MM.1S (cell line): ENCODE data around the gene PCBP4.

ENCODE experiments used
- DNase-seq: peaks from one replicate; pipeline ENCODE4 v3.0.0-alpha.2; 2015
- H2AFZ ChIP-seq: fragments of 300-600 bp; sonication (generic); 2 replicates; pipeline ENCODE4 v1.6.0; 2016; ENCODE audit warnings: antibody characterized with exemption, low read length
- H3F3A ChIP-seq: fragments of 300-600 bp; sonication (generic); 2 replicates; pipeline ENCODE4 v1.6.1; 2016; ENCODE audit warnings: mild to moderate bottlenecking, antibody characterized with exemption, low read length, moderate library complexity, mixed read lengths; ENCODE audit not compliant: insufficient read depth
- H3K27ac ChIP-seq: fragments of 300-600 bp; sonication (generic); 2 replicates; pipeline ENCODE4 v1.5.1; 2016; ENCODE audit warnings: mild to moderate bottlenecking, low read length
- H3K27me3 ChIP-seq: fragments of 300-600 bp; sonication (generic); replicated peaks from 2 replicates; pipeline ENCODE4 v1.6.0; 2016; ENCODE audit warnings: low read length; ENCODE audit not compliant: insufficient read depth
- H3K36me3 ChIP-seq: fragments of 300-600 bp; sonication (generic); replicated peaks from 2 replicates; pipeline ENCODE4 v1.6.1; 2016; ENCODE audit warnings: mild to moderate bottlenecking, low read length, mixed read lengths; ENCODE audit not compliant: insufficient read depth
- H3K4me1 ChIP-seq: fragments of 300-600 bp; sonication (generic); 2 replicates; pipeline ENCODE4 v1.6.1; 2016; ENCODE audit warnings: low read length, mixed read lengths
- H3K4me2 ChIP-seq: fragments of 300-600 bp; sonication (generic); 2 replicates; pipeline ENCODE4 v1.6.0; 2016; ENCODE audit warnings: low read depth, low read length
- H3K4me3 ChIP-seq: fragments of 300-600 bp; sonication (generic); 2 replicates; pipeline ENCODE4 v1.5.1; 2016; ENCODE audit warnings: low read length, mixed read lengths
- H3K79me2 ChIP-seq: fragments of 300-600 bp; sonication (generic); 2 replicates; pipeline ENCODE4 v1.6.1; 2016; ENCODE audit warnings: mixed run types, low read length, mixed read lengths
- H3K9ac ChIP-seq: fragments of 300-600 bp; sonication (generic); 2 replicates; pipeline ENCODE4 v1.6.1; 2016; ENCODE audit warnings: low read length, mixed read lengths
- H3K9me2 ChIP-seq: fragments of 300-600 bp; sonication (generic); replicated peaks from 2 replicates; pipeline ENCODE4 v1.6.1; 2016; ENCODE audit warnings: mild to moderate bottlenecking, low read length, mixed read lengths; ENCODE audit not compliant: insufficient read depth
- H3K9me3 ChIP-seq: fragments of 300-600 bp; sonication (generic); replicated peaks from 2 replicates; pipeline ENCODE4 v1.6.1; 2016; ENCODE audit warnings: mild to moderate bottlenecking, low read length, mixed read lengths; ENCODE audit not compliant: insufficient read depth
- H4K20me1 ChIP-seq: fragments of 300-600 bp; sonication (generic); 2 replicates; pipeline ENCODE4 v1.6.1; 2016; ENCODE audit warnings: mild to moderate bottlenecking, low read length, moderate library complexity, mixed read lengths; ENCODE audit not compliant: insufficient read depth
- CTCF ChIP-seq: fragments of 300-600 bp; sonication (generic); IDR thresholded peaks from 2 replicates; pipeline ENCODE4 v1.5.1; 2016; ENCODE audit warnings: antibody characterized with exemption, low read length, mixed read lengths
- EZH2 ChIP-seq: fragments of 300-600 bp; sonication (generic); optimal IDR thresholded peaks from 2 replicates; pipeline ENCODE3; 2017; ENCODE audit warnings: low read depth, mild to moderate bottlenecking, antibody characterized with exemption, low read length, mixed read lengths
- EZH2phosphoT487 ChIP-seq: fragments of 300-600 bp; sonication (generic); IDR thresholded peaks from 2 replicates; pipeline ENCODE4 v1.6.1; 2018; ENCODE audit warnings: antibody characterized with exemption, low read length

Gene PCBP4

GRCh38 chr3:51982838-51983577 is 15.8 kb upstream of the PCBP4 start, which contains the start of gene ACY1:
ACY1 (plus strand) TSS chr3:51983535; CDS start chr3:51984065, 530 bp downstream.
- Histone ChIP-seq H3K4me3 (peak within 1 kb of the TSS; percentile 90), H3K9ac (peak within 1 kb of the TSS; percentile 79), H3K36me3 (no peaks in the 10 kb centered on the region), H4K20me1 (no peaks in the 10 kb centered on the region), H3K9me3 (no peaks in the 10 kb centered on the region), H3K9me2 (no peaks in the 10 kb centered on the region), H2AFZ (peak within 1 kb of the TSS; percentile 93), H3K4me1 (no peaks in the 10 kb centered on the region), H3F3A (peaks cover 22% of the 10 kb centered on the region), H3K79me2 (peaks cover 8% of the 10 kb centered on the region), H3K27me3 (no peaks in the 10 kb centered on the region), H3K4me2 (peak within 1 kb of the TSS; percentile 94), H3K27ac (peak within 1 kb of the TSS; percentile 75)
- DNase-seq, result peak; percentile 86
- no peak for TF ChIP-seq EZH2
- no peak for TF ChIP-seq CTCF
- TF ChIP-seq EZH2phosphoT487, result no peak

- Histone ChIP-seq H3K9me3 (no peaks in the 10 kb centered on the region), H3K36me3 (no peaks in the 10 kb centered on the region), H3K27ac (peak overlapping the region; percentile 75), H3K4me3 (peak overlapping the region; percentile 90), H3K27me3 (no peaks in the 10 kb centered on the region), H3K9ac (peak overlapping the region; percentile 79), H3K79me2 (peaks cover 8% of the 10 kb centered on the region), H2AFZ (peak overlapping the region; percentile 93), H3K9me2 (no peaks in the 10 kb centered on the region), H3F3A (peaks cover 24% of the 10 kb centered on the region), H3K4me2 (peak overlapping the region; percentile 94), H3K4me1 (no peaks in the 10 kb centered on the region), H4K20me1 (no peaks in the 10 kb centered on the region)
- TF ChIP-seq CTCF (peak; percentile 85), EZH2phosphoT487 (no peak)
- peak; percentile 69 for DNase-seq
These were observed 15.1 kb upstream of the PCBP4 start for GRCh38 chr3:51982352-51982837.

DNA sequence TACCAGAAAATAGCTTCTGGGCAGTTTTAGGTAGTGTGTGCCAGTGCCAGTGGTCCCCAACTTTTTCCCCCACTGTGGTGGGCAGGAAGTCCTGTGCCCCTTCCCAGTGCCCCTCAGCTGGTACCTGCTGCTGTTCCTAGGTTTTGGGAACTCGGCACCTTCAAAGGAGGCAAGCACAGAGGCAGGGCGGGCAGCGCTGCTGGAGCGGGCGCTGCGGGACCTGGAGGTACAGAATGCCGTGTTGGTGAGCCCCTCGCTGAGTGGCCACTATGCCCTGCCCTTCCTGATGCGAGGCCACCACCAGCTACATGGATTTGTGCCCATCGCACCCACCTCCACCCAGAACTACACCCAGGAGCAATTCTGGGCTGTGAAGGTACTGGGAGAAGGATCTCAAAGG is 13.0 kb upstream of the PCBP4 start:
- Histone ChIP-seq H3K4me1 (no peaks in the 10 kb centered on the region), H3K27me3 (no peaks in the 10 kb centered on the region), H3K27ac (no peak overlapping the region), H3F3A (peaks cover 35% of the 10 kb centered on the region), H3K36me3 (no peaks in the 10 kb centered on the region), H3K4me2 (no peak overlapping the region), H2AFZ (no peak overlapping the region), H4K20me1 (no peaks in the 10 kb centered on the region), H3K9me3 (no peaks in the 10 kb centered on the region), H3K9ac (no peak overlapping the region), H3K9me2 (no peaks in the 10 kb centered on the region), H3K79me2 (peaks cover 8% of the 10 kb centered on the region), H3K4me3 (no peak overlapping the region)
- TF ChIP-seq EZH2 (no peak), EZH2phosphoT487 (no peak), CTCF (no peak)
- DNase-seq, result no peak
